Epidermal melanocyte (primary cell): ENCODE measurements around the gene RAB40B.
"Not testable (repeated sequence)": the region's sequence is repeated elsewhere in the genome, so short reads cannot be mapped to it uniquely, and the experiment has no call there.

Source experiments
- DNase-seq: peaks from one replicate; pipeline ENCODE4 v3.0.0; 2011; ENCODE audit warnings: low spot score; ENCODE audit not compliant: insufficient read length

Gene RAB40B

GRCh38 chr17:82698065-82698973 is at the start of gene RAB40B:
Gene RAB40B, minus strand, starts transcription at chr17:82698698. Its CDS starts 102 bp downstream, at chr17:82698596.
- peak; percentile 99 for DNase-seq

- no peak for DNase-seq
Measured at GRCh38 chr17:82745524-82745923, 47.0 kb upstream of the RAB40B start.

GRCh38 chr17:82744736-82745135 is 46.2 kb upstream of the RAB40B start:
- DNase-seq: not testable (repeated sequence)

GRCh38 chr17:82743344-82744219 is 45.1 kb upstream of the RAB40B start:
- no peak for DNase-seq

GRCh38 chr17:82740906-82741759 is 42.6 kb upstream of the RAB40B start:
- DNase-seq: no peak

- DNase-seq: no peak
Measured at GRCh38 chr17:82737967-82738877, 39.7 kb upstream of the RAB40B start.

GRCh38 chr17:82736511-82737185 is 38.1 kb upstream of the RAB40B start:
- DNase-seq: no peak

GRCh38 chr17:82734987-82735866 is 36.7 kb upstream of the RAB40B start, which contains the start of gene FN3K:
Gene FN3K, plus strand, starts transcription at chr17:82735615. Its CDS starts 22 bp downstream, at chr17:82735637.
- no peak for DNase-seq

- no peak for DNase-seq
Measured at GRCh38 chr17:82732118-82732743, 33.7 kb upstream of the RAB40B start.

- DNase-seq: no peak
Measured at GRCh38 chr17:82729479-82730260, 31.2 kb upstream of the RAB40B start.

- no peak for DNase-seq
Measured at GRCh38 chr17:82726427-82726826, 27.9 kb upstream of the RAB40B start.

GRCh38 chr17:82723169-82723807 is 24.8 kb upstream of the RAB40B start:
- no peak for DNase-seq

GRCh38 chr17:82722341-82723013 is 24.0 kb upstream of the RAB40B start:
- no peak for DNase-seq

GRCh38 chr17:82720204-82720603 is 21.7 kb upstream of the RAB40B start:
- no peak for DNase-seq

GRCh38 chr17:82718986-82719685 is 20.6 kb upstream of the RAB40B start:
- DNase-seq: no peak
